Psoas muscle (tissue), 8 donors: ENCODE data around the gene NPIPB12. TPM values are rescaled to one million over a fixed set of nuclear protein-coding genes. Genes with fewer than 3 reads are reported as not detected.
"Not testable (repeated sequence)": the region's sequence is repeated elsewhere in the genome, so short reads cannot be mapped to it uniquely, and the experiment has no call there.

Experiments
- ATAC-seq, 4 donors: fragments of 200-7000 bp; cut with Tn5 transposase; one replicate each; pipeline ENCODE4 v1.9.1; 2020; ENCODE audit warnings: moderate library complexity in 3 of 4, mild to moderate bottlenecking in 2 of 4
- DNase-seq, 2 donors: peaks; one replicate each; pipeline ENCODE4 v3.0.0-alpha.2; 2020
- H3K27ac ChIP-seq: fragments of 200-600 bp; one replicate; pipeline ENCODE4 v1.8.0; 2022
- H3K27me3 ChIP-seq, 3 donors: fragments of 200-600 bp in 1 of 3; one replicate each; pipeline versions ENCODE4 v1.6.1 to v1.8.0; 2013 to 2022; ENCODE audit warnings: low read length in 2 of 3, mild to moderate bottlenecking in 2 of 3, moderate library complexity in 1 of 3; ENCODE audit not compliant: insufficient read depth in 3 of 3
- H3K36me3 ChIP-seq, 2 donors: fragments of 200-600 bp in 1 of 2; one replicate each; pipeline versions ENCODE4 v1.6.1 to v1.8.0; 2013 to 2022; ENCODE audit warnings: low read depth in 1 of 2, mild to moderate bottlenecking in 1 of 2, moderate library complexity in 1 of 2; ENCODE audit not compliant: insufficient read depth in 1 of 2
- H3K4me1 ChIP-seq: fragments of 200-600 bp; one replicate; pipeline ENCODE4 v1.8.0; 2022
- H3K4me3 ChIP-seq: fragments of 200-600 bp; one replicate; pipeline ENCODE4 v1.8.0; 2022; ENCODE audit warnings: mild to moderate bottlenecking
- H3K9me3 ChIP-seq: fragments of 200-600 bp; one replicate; pipeline ENCODE4 v1.8.0; 2022
- WGBS, 3 donors: extraction: QIAGEN DNeasy Blood & Tissue Kit; methylation state at CpG; one replicate each; pipeline versions ENCODE4 v1.1.6 to v1.1.7; 2013; 5-methylcytosine and 5-hydroxymethylcytosine counted together
- intact Hi-C, 2 donors: fragments of 100-400 bp; cut with DNase I; formaldehyde crosslinking; loops; one replicate each; pipeline versions ENCODE4 v1.11.0 to v1.14.2; 2022
- long read RNA-seq, 2 donors: library from polyadenylated mRNA; unstranded; transcript quantifications; one replicate each; pipeline ENCODE4 v2.0.0, GENCODE V29; 2021
- polyA plus RNA-seq, 3 donors: library from polyadenylated mRNA; stranded (reverse); fragments of 200-250 nt; gene quantifications; one replicate each; pipeline ENCODE4 v1.2.3, GENCODE V29; 2013
- total RNA-seq, 4 donors: library from RNA; stranded (reverse); fragmentation: NEBNext Ultra II Directional in 2 of 4; extraction: Animal tissue kit (Norgen Biotek cat#: 25700) in 2 of 4; gene quantifications; one replicate each; pipeline versions ENCODE4 v1.2.1 to v1.2.4, GENCODE V29; 2021 to 2023
- donor health status: healthy with polysubstance abuse.
- donor health status: DM: no; HTN: no; CAD: no; lungs with moderate emphysema.
- donor health status: Bipolar disorder and iron deficiency.
- donor health status: healthy.
- donor health status: DM: yes; HTN: yes; CAD: no.
- donor health status: DM: no; HTN: no; CAD: no.
- donor health status: DM: no; HTN: no; CAD: no.
- donor health status: DM: yes; HTN: yes; CAD: no.

The NPIPB12 gene
- total RNA-seq (10 to 100 TPM; 13.6 to 27.1 (median 22.5) TPM), polyA plus RNA-seq (10 to 100 TPM; 10.7 to 19.4 (median 19.0) TPM)
- long read RNA-seq, donor 1: 0 reads
- long read RNA-seq, donor 2, partial matches to known transcripts: 2 of 2 reads
- long read RNA-seq, donor 2, other reads (novel, unspliced or antisense): 0 of 2 reads

GRCh38 chr16:29506308-29506707 lies at the start of gene NPIPB12:
TSS of gene NPIPB12 (minus strand) at chr16:29506408.
- intact Hi-C loops, H3K4me1 ChIP-seq, ATAC-seq, H3K27me3 ChIP-seq, H3K27ac ChIP-seq, DNase-seq, H3K36me3 ChIP-seq, H3K4me3 ChIP-seq, H3K9me3 ChIP-seq: not testable (repeated sequence)
- WGBS, 3 donors: 91 to 100% (median 91%) methylated on average over 2 of the region's 6 CpGs

- DNase-seq, H3K9me3 ChIP-seq, H3K27me3 ChIP-seq, intact Hi-C loops, H3K4me3 ChIP-seq, H3K27ac ChIP-seq, H3K36me3 ChIP-seq, H3K4me1 ChIP-seq, ATAC-seq: not testable (repeated sequence)
- 63 to 76% (median 65%) methylated on average over 2 of the region's 5 CpGs for WGBS, 3 donors
These were observed 15.3 kb upstream of the NPIPB12 start for GRCh38 chr16:29521520-29521919.

- H3K4me3 ChIP-seq, H3K27me3 ChIP-seq, intact Hi-C loops, H3K27ac ChIP-seq, H3K4me1 ChIP-seq, H3K9me3 ChIP-seq, ATAC-seq, H3K36me3 ChIP-seq: not testable (repeated sequence)
- WGBS, 3 donors: 69 to 81% (median 78%) methylated on average over 5 to 6 of the region's 12 CpGs
- peak; percentile 9 to 39 for DNase-seq
These were observed 23.9 kb downstream of the NPIPB12 start for GRCh38 chr16:29482276-29482675.

DNA sequence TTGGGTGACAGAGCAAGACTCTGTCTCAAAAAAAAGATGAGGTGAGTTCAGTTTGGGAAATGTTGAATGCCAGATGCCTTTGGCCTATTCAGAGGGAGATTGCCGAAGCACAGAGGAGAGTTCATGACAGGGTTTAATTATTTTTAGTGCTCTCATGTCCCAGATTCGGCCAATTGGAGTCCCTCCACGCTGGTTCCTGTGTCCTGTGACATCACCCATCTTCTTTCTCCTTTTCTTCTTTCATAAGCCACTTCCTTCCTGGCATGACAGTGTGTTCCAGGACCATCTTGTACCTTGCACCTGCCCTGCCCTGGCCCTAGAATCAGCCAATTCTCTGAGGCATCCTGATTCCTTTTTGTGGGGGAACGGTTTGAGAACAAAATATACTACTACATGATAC lies 34.1 kb downstream of the NPIPB12 start:
- WGBS, 3 donors: no CpG with 5 or more reads among the region's 4 CpGs
- H3K4me3 ChIP-seq, H3K36me3 ChIP-seq, DNase-seq, H3K9me3 ChIP-seq, H3K27ac ChIP-seq, H3K27me3 ChIP-seq, intact Hi-C loops, H3K4me1 ChIP-seq: not testable (repeated sequence)
- peak; percentile 85 to 86 (median 86) for ATAC-seq

DNA sequence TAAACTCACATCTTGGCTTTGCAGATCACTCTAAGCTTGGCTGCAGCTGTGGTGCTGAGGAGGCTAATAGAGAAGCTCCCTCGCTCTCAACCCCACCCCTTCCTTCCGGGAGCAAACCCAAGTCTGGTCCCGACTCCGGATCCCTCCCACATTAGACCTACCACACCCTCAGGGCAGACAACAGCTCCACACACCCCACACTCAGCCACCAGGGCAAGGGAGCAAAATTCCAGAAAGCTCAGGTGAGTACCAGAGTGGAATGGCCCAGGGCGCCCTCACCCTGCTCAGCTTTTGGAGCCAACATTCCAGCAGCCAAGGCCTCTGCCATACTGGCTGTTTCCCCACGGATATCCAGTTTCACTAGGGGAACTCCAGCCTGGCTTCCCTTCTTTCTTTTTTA lies 36.5 kb downstream of the NPIPB12 start:
- H3K27ac ChIP-seq: peak overlapping the region; percentile 53
- H3K36me3 ChIP-seq, H3K9me3 ChIP-seq, H3K4me1 ChIP-seq, intact Hi-C loops, H3K4me3 ChIP-seq, H3K27me3 ChIP-seq: not testable (repeated sequence)
- DNase-seq (peak; percentile 64 to 74), ATAC-seq (peak; percentile 63 to 78 (median 71))
- 3 to 5% (median 4%) methylated on average over 5 of the region's 6 CpGs for WGBS, 3 donors

DNA sequence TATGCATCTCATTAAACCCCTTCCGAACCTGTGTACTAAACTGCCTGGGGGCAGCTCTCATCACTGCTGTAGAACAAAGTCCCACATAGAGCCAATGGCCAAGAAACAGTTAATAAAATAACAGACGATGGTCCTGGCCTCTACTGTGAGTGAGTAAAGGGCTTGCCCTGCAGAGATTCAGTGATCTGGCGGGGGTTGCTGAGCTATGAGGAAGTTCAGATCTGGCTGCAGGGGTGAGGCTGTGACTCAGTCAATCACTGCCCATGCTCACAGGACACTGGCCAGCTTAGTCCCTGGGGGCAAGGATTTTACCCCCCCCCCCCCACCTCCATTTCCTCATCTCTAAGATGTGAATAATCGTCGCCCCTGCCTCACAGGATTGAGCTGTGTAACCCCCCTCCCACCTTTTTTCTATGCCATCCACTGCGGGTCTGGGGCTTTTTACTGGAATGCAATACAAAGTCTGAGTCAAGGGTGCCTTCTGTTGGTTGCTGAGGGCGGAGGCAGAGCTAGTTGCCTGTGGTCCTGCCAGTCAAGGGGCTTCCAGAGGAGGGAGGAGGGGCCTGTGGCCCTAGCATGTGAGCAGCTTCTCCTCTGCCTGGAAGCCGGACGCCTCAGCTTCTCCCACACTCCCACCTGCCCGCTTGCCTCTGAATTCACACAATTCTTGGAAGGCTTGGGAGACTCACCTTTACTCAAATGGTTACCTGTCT lies 38.4 kb downstream of the NPIPB12 start:
- H3K9me3 ChIP-seq, H3K4me1 ChIP-seq, H3K27me3 ChIP-seq, ATAC-seq, DNase-seq, H3K27ac ChIP-seq, intact Hi-C loops, H3K4me3 ChIP-seq, H3K36me3 ChIP-seq: not testable (repeated sequence)
- WGBS, 3 donors: no CpG with 5 or more reads among the region's 10 CpGs

- DNase-seq, intact Hi-C loops, H3K4me3 ChIP-seq, H3K27ac ChIP-seq, H3K36me3 ChIP-seq, H3K27me3 ChIP-seq, H3K4me1 ChIP-seq, H3K9me3 ChIP-seq: not testable (repeated sequence)
- WGBS, 3 donors: no CpG with 5 or more reads among the region's 33 CpGs
- ATAC-seq: peak in 1 of 4 donors; percentile 23
These were observed 39.3 kb downstream of the NPIPB12 start for GRCh38 chr16:29466904-29467303.

- WGBS, 3 donors: no CpG with 5 or more reads among the region's 57 CpGs
- H3K27me3 ChIP-seq, H3K36me3 ChIP-seq, intact Hi-C loops, H3K4me1 ChIP-seq, H3K27ac ChIP-seq, H3K4me3 ChIP-seq, DNase-seq, H3K9me3 ChIP-seq: not testable (repeated sequence)
- ATAC-seq: peak; percentile 27 to 57 (median 42)
These were observed 40.0 kb downstream of the NPIPB12 start for GRCh38 chr16:29465985-29466824.

- H3K27ac ChIP-seq, H3K9me3 ChIP-seq, H3K4me3 ChIP-seq, H3K36me3 ChIP-seq, intact Hi-C loops, H3K4me1 ChIP-seq, H3K27me3 ChIP-seq, DNase-seq: not testable (repeated sequence)
- WGBS, 3 donors: no CpG with 5 or more reads among the region's 9 CpGs
- peak in 3 of 4 donors; percentile 1 to 7 (median 2) for ATAC-seq
These were observed 45.6 kb downstream of the NPIPB12 start for GRCh38 chr16:29460647-29461030.

GRCh38 chr16:29459706-29460646 lies 46.2 kb downstream of the NPIPB12 start, which contains the start of gene SULT1A4:
TSS of gene SULT1A4 (plus strand) at chr16:29459913. CDS start at chr16:29461386, 1,473 bp downstream.
- H3K4me1 ChIP-seq, DNase-seq, intact Hi-C loops, H3K9me3 ChIP-seq, H3K27ac ChIP-seq, H3K27me3 ChIP-seq, H3K36me3 ChIP-seq, H3K4me3 ChIP-seq: not testable (repeated sequence)
- ATAC-seq: peak; percentile 45 to 60 (median 52)
- WGBS, 3 donors: no CpG with 5 or more reads among the region's 13 CpGs
